Measurements from ENCODE around the gene ALDH4A1.
"Not testable (repeated sequence)": the region's sequence is repeated elsewhere in the genome, so short reads cannot be mapped to it uniquely, and the experiment has no call there.

The ALDH4A1 gene

DNA sequence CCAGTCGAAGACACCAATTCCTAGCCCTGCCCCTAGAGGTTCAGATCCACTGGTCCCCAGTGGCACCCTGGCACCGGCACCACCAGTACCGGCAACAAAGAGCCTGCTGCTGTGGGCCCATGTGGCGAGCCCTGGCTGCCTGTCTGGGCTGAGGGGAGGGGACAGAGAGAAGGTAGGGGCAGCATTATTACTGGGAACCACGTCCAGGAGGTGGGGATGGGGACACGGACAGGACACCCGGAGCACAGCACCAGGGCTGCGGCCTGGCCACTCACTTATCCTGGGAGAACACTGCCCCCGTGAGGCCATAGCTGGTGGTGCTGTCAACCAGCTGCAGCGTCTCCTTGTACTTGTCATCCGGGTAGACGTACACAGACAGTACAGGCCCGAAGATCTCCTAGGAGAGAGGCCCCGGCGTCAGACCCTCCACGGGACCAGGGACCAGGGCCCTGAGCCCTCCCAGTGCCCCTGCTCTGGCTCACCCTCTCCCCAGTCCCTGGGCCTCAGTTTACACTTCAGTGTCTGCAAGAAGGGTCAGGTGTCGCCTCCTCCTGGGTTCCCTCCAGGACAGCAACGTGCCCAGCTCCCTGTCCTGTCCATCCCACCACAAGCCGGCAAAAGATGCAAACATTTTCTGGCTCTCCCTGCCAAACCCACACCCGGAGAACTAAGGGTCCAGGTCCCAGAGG, 27.1 kb downstream of the ALDH4A1 start:
- peak; percentile 43 for DNase-seq

DNA sequence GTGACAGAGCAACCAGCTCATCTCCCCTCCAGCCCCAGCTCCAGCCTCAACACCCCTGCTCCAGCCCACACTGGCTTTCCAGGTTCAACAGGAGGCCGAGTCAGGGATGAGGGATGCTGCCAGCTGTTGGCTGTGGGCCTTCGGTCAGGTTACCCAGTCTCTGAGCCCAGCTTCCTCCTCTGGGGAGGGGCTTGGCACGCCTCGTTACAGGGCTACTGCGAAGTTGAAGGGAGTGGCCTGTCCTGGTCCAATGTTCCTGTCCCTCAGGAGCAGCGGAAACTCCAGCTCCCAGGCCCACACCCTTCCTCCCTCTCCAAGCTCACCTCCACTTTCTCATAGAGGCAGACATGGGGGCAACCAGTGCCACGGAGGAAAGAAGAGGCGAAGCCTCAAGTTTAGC, 27.8 kb downstream of the ALDH4A1 start:
- no peak for DNase-seq

DNA sequence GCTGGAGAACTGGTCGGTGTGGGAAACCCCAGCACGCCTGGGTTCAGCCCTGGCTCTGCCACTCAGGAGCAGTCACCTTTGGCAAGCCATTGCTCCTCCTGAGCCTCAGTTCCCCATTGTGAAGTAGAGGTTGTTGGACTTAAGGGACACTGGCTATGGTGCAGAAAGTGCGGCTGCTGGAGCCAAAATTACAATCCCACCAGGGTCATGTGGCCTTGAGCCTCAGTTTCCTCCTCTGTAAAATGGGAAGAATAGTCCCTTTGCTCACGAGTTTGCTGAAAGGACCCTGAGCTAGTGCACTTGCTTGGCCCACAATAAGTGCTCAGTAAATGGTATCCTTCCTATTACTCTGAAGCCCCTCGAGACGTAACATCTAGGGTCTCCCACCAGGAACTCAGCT, 28.3 kb downstream of the ALDH4A1 start:
- DNase-seq, result no peak

DNA sequence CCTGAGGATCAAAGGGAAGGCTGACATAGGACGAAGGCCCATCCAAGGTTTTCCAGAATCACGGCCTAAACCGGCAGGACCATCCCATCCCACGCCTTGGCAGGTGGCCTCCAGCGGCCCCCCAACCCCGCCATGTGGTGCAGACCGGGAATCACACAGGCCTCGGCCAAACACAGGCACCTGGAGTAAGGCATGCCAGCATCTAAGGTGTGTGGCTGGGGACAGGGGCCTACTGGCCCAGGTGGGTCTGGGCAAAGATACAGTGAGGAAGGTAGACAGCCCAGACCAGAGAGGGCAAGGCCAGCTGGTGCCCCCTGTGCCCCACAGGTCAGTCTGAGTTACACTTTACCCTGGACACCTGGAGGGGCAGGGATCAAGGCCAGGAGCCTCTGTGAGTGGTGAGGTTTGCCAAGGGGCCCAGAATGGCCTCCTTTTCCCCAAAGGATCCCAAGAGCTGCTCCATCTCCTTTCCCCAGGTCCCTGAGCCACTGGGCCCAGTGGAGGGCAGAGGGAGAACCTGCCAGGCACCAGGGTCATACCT, 30.2 kb downstream of the ALDH4A1 start:
- no peak for DNase-seq

DNA sequence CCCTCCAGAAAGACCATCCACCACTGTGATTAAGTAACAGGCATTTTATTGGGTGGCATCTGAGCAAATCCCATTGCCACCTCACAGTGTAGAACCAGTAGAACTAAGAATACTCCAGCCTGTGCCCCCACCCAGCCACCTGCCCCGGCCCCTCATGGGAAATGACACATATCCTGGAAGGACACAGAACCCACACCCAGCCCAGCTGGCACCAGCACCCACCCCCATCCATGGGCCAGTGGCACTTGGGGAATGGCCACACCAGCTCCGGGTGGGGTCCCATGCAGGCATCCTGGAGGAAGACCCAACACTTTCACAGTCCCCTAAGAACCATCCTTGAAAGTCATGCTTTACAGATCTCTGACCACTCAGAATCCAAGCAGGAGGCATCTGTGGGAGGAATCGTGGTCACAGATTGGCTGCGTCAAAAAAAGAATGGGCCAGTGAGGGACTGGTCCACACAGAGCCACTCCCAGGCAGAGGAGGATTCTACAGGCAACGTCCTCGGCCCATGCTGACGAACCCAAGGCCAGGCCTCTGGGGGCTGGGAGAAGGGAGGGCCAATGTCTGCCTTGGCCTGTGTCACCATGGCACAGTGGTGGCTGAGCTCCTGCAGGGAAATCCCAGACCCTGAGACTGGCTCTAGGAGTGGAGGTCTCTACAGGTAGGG, 30.8 kb downstream of the ALDH4A1 start:
- no peak for DNase-seq

DNA sequence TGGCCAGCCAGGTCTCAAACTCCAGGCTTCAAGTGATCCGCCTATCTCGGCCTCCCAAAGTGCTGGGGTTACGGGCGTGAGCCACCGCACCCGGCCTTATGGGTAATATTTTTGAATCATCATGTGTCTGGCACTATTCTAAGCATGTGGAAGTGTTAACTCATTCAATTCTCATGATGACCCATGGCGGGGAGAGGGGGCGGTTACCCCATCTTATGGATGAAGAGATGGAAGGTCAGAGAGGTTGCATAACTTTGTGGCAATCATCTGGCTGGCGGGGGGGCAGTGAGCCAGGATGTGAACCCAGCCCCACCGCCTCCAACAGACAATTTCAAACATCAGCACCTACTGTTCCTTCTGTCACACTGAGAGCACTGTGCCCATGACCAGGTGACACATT, 31.4 kb downstream of the ALDH4A1 start:
- no peak for DNase-seq

DNA sequence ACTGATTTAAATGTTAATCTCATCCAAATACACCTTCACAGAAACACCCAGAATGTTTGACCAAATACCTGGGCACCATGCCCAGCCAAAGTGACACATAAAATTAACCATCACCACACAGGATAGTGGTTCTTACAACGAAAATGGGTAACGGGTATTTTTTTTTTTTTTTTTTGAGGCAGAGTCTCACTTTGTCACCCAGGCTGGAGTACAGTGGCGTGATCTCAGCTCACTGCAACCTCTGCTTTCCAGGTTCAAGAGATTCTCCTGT, 31.8 kb downstream of the ALDH4A1 start:
- DNase-seq, result not testable (repeated sequence)

DNA sequence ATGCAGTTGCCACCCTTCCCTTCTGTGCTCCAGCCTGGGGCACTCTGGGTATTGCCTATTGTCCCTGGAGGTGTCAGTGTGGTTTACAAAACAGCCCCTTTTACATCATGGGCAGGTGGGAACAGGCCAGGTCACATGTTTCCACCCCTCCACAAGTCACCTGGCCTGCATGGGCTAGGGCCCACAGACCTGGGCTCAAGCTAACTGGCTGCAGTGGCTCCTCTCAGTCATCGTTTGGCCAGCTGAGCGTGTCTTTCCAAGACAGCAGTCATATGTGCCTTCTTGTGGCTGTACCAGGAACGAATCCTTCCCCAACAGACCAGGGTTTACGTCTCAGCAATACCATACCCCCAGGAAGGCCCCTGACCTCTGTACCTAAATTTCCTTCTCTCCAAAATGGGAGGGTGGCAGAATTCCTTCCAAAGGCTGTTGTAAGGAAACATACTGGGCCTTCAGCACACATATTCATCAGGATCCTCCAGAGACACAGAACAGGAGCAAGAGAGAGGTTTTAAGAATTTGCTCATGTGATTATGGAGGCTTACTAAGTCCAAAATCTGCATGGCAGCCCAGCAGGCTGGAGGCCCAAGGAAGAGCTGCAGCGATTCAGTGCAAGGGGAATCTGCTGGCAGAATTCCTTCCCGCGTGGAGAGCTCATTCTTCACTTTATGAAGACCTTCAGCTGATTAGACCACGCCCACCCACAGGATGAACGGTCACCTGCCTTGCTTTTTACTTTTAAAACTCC, 32.3 kb downstream of the ALDH4A1 start:
- DNase-seq, result no peak

DNA sequence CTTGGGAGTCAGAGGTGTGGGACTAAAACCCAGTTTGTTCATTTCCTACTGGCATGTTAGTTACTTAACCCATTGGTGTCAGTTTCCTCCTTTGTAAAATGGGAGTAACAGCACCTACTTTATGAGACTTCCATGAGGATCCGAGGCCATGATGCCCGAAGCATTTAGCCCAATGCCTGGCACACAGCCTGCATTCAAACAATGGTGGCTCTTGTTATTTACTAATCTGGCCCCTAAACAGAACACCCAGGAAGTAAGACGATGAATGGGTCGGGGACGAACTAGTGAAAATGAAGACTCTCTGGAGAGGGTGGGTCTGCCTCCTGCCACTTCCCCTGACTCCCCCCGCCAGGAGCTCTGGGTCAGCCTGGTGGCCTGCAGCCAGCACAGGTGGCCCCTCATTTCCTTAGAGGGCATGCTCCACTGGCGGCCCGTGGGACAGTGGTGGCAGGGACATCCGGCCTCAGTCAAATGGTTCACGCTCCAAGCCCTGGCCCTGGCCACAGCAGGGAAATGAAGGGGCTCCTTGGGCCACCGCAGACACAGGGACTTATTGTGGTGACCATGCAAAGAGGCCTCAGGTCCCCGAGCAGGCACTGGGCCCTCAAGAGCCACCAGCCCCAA, 33.4 kb downstream of the ALDH4A1 start:
- no peak for DNase-seq

DNA sequence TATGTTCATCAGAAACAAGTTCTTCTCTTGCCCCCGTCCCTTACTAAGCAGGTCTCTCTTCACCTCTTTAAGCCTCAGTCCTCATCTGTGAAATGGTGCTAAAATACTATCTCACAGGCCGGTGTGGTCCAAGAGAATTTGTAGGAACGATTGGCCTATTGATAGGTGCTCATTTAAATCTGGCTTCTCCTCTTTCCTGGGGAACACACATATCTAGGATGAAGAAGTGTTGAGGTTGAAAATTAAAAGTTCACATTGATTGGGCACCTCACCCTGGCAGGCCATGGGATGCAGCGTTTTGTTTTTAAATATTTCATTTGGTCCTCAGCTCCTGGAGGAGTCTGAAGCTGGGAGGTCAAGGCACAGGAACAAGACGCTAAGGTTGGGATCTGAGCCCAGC, 34.0 kb downstream of the ALDH4A1 start:
- no peak for DNase-seq

DNA sequence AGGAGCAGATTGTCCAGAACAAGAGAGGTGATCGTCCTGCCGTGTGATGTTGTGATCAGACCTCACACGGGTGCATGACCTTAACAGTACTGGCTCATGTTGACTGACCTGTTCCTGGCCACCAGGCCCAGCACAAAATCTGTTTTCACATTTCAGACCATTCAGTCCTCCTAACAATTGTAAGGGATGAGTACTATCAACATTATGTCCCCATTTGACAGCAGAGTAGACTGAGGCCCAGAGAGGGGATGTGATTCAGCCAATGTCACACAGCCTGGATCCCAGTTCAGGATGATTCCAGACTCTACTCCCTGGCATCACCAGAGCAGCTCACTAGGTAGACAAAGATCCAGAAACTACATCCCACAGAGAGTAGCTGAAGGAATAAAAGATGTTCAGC, 35.5 kb downstream of the ALDH4A1 start:
- no peak for DNase-seq

DNA sequence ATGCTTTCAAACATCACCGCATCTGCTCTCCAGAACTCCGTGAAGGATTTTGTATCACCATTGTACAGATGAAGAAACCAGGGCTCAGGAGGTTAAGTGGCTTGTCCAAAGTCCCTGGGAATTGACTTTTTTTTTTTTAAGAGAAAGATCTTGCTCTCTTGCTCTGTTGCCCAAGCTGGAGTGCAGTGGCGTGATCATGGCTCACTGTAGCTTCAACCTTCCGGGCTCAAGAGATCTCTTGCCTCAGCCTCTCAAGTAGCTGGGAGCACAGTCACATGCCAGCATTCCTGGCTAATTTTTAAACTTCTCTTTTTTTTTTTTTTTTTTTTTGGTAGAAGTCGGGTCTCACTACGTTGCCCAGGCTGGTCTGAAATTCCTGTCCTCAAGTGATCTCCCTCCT, 36.0 kb downstream of the ALDH4A1 start:
- no peak for DNase-seq

DNA sequence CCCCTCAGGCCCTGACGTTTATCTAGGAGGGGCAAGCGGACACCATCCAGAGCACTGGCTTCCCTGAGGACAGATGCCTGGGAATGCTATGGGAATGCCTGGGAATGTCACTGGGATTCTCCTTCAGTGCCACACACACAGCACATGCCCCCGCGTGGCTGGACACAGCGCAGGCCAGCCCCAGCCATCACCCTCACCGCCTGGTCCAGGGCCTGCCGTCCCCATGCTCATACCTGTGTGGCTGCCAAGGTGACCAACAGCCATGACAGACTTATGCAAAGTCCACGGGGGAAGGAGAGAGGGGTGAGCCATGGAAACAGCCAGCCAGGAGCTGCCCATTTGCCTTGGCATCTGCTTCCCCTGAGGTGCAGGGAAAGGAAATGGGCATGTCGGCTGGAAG, 37.2 kb downstream of the ALDH4A1 start:
- no peak for DNase-seq

DNA sequence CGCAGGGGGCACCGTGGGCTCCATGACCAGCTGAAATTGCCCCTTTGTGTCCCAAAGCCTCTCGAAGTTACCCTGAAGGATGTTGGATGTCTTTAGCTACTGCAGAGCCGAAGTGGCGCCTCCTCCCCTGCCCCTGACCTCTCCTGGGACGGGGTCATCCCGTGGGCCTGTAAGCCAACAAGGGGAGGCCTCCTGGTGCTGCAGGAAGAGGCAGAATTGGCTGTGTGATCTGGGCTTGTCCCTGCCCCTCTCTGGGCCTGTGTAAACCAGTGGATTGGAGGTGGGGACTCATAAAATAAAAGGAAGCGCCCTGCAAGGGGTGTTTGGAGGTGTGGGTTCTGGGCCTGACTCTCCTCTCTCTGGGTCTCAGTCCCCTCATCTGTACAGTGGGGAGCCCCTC, 40.8 kb downstream of the ALDH4A1 start:
- no peak for DNase-seq

DNA sequence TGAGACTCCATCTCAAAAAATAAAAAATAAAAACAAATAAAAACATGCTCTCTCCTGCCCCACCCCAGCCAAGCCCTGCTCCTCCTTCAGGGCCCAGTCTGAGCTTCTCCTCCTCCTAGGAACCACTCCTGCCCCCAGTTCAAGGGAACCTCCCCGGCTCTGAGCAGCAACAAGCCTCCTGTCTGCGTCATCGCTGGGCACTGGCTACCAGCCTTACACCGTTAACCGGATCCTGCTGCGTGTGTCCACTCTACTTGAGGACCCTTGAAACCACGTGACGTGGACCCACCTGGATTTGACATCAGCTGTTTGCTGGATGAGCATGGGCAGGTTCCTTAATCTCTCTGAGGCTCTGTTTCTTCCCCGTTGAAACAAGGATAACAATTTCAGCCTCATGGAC, 41.3 kb downstream of the ALDH4A1 start:
- no peak for DNase-seq

DNA sequence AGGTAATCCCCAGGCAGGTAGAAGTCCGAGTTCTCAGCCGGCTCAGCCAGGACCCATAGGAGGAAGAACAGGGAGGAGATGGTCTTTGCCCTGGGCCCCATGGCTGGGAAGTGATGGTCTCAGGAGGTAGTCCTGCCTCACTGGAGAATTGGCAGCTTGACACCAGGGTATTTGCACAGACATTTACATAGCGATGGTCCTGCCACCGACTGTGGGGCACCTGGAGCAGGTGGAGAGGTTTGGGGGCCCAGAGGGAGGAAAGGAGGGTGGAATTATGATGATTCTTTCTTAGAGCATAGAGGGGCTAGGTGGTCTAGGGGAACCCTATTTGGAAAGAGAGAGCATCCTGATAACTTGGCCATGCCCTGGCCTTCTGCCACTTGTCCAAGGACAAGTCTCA, 42.8 kb downstream of the ALDH4A1 start, which contains the start of gene TAS1R2:
Gene TAS1R2, minus strand, starts transcription at position 101 of the 400 bp plus-strand sequence. Its CDS starts 0 bp downstream, at position 101.
- no peak for DNase-seq

DNA sequence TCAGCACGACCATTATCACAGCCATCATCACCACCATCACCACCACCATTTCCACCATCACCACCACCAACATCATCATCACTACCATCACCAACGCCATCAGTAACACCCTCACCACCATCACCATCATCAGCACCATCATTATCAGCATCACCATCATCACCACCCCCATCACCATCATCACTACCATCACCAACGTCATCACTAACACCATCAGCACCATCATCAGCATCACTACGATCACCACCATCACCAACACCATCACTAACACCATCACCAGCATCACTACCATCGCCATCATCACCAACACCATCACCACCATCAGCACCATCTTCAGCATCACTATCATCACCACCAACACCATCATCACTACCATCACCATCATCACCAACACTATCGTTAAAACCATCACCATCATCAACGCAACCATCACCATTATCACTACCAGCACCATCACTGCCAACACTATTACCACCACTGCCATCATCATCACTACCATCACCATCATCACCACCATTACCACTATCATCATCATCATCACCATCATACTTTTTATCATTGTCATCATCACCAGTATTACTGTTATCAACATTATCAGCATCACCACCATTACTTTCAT, 44.2 kb downstream of the ALDH4A1 start:
- DNase-seq, result no peak

DNA sequence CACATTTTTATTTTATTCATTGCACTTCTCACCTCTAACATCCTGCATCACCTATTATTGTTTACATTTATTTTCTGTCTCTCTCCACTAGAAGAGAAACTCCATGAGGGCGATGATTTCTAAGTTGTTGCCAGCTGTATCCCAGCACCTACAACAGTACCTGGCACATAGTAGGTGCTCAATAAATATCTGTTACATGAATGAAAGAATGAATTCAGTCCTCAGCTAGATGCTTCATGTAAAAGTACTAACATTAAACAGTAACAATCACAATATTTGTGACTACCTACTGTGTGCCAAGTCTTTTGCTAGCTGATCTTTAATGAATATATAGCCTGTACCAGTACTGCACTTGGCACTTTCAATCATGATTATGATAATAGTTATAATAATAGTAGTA, 45.9 kb downstream of the ALDH4A1 start:
- DNase-seq, result no peak

DNA sequence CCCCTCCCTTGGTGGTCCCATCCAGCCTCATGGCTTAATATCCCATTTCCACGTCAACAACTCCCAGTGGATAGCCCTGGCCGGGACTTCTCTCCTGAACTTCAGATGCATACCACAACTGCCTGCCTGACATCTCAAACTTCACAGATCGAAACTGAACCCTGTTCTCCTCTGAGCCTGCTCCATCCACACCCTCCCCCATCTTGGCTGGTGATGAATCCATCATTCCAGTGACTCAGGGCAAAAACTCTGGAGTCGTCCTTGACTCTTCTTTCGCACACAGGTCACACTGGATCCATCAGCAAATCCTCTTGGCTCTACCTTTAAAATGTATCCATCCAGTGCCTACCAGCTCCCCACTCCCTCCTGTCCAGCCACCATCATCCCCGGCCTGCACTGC, 46.8 kb downstream of the ALDH4A1 start:
- no peak for DNase-seq

DNA sequence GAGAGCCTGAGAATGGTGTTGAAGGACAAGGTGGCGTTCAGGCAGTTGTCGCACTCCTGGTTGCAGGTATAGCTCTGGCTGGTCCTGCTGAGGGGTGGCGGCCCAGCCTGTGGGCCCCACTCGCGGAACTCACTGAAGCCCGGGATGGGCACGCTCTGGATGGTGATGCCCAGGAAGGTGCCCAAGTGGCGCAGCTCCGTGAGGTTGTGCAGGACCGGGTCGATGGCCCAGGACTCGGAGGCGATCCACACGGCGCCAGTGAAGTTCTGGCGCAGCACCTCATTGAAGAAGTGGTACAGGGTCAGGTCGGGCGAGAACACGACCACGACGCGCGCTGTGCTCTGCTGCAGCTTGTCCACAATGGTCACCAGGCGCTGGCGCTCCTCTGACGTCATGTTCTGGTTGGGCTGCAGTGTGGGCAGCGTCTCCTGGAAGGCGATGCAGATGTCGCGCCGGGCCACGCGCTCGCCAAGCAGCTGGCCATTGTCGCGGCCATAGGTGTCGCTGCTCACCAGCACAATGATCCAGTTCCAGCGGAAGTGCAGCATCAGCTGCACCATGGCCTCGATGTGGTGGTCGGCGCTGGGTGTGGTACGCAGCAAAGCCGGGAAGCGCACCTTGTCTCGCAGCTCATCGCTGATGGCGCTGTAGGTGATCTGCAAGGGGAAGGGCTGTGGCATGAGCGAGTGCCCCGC, 47.9 kb downstream of the ALDH4A1 start:
- no peak for DNase-seq

DNA sequence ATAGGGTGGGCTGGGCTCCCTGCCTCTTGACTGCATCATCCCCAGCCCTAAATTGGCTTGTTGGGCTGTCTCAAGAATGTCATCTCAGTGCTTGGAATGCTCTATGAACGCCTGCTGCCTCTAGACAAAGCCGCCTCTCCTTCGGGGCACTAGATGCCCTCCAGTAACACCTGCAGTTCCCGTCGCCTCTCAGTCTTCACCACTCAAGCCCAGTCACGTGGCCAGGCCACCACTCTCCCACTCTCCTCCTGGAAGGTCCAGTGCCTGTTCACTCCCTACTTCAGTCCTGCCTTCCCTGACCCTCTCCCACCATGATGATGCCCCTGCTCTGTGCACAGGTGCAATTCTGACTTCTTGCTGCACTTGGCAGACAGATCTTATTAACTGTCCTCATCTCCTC, 49.9 kb downstream of the ALDH4A1 start:
- no peak for DNase-seq

DNA sequence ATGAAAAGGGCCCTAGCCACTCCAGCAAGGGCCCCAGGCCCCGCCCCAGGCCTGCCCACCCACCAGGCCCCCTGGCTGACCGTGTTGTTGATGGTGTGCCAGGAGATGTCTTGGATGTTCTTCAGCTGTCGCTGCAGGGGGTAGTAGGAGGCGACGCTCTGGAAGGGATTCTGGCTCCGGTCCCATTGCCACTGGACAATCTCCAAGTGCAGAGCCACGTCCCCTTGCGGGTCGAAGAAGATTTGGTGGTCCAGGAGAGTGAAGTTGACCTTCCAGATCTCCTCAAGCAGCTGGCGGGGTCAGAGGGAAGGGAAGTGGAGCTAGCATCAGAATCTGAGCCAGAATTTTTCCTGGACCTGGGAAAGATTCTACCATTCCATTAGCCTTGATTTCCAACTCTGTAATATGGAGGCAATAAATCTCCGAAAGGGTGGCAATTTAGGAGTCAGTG, 53.1 kb downstream of the ALDH4A1 start:
- DNase-seq, result peak; percentile 7

Data from NCI-H69 (cell line).